HEK293T (cell line): ENCODE results near the gene OR5A2.

Source experiments
- ARNT ChIP-seq: fragments of 450-650 bp; IDR thresholded peaks from 2 replicates; pipeline ENCODE4 v1.6.1; 2017; ENCODE audit warnings: mild to moderate bottlenecking
- CTBP1 ChIP-seq: fragments of 450-650 bp; IDR thresholded peaks from 2 replicates; pipeline ENCODE4 v1.6.1; 2016; ENCODE audit warnings: borderline replicate concordance
- FOXK2 ChIP-seq: fragments of 450-650 bp; IDR thresholded peaks from 2 replicates; pipeline ENCODE4 v1.6.1; 2016; ENCODE audit warnings: mild to moderate bottlenecking
- L3MBTL2 ChIP-seq: fragments of 450-650 bp; conservative IDR thresholded peaks from 2 replicates; pipeline ENCODE4 v1.6.1; 2016; ENCODE audit warnings: mild to moderate bottlenecking
- NFRKB ChIP-seq: fragments of 450-650 bp; IDR thresholded peaks from 2 replicates; pipeline ENCODE4 v1.6.1; 2016; ENCODE audit warnings: mild to moderate bottlenecking, moderate library complexity
- SP1 ChIP-seq: fragments of 450-650 bp; IDR thresholded peaks from 2 replicates; pipeline ENCODE4 v1.6.1; 2017
- SUZ12 ChIP-seq: fragments of 450-650 bp; IDR thresholded peaks from 2 replicates; pipeline ENCODE4 v1.6.1; 2016; ENCODE audit warnings: mild to moderate bottlenecking
- ZNF384 ChIP-seq: fragments of 450-650 bp; IDR thresholded peaks from 2 replicates; pipeline ENCODE4 v1.6.1; 2016
- TF ChIP-seq, protein P1 (sequence below): fragments of 450-650 bp; IDR thresholded peaks from 2 replicates; pipeline ENCODE4 v1.6.1; 2016

GRCh38 chr11:59380263-59381059 is 45.8 kb downstream of the OR5A2 start:
- TF ChIP-seq FOXK2: no peak
- no peak for TF ChIP-seq ZNF384
- TF ChIP-seq SUZ12: no peak
- no peak for TF ChIP-seq SP1
- TF ChIP-seq L3MBTL2: no peak
- TF ChIP-seq ARNT: no peak
- TF ChIP-seq NFRKB: no peak
- TF ChIP-seq, protein P1, sequence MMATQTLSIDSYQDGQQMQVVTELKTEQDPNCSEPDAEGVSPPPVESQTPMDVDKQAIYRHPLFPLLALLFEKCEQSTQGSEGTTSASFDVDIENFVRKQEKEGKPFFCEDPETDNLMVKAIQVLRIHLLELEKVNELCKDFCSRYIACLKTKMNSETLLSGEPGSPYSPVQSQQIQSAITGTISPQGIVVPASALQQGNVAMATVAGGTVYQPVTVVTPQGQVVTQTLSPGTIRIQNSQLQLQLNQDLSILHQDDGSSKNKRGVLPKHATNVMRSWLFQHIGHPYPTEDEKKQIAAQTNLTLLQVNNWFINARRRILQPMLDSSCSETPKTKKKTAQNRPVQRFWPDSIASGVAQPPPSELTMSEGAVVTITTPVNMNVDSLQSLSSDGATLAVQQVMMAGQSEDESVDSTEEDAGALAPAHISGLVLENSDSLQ: no peak
- no peak for TF ChIP-seq CTBP1
